GM18502 (cell line): Measurements from ENCODE around the gene TOGARAM2.

ENCODE experiments used
- ATAC-seq: cut with Tn5 transposase; IDR thresholded peaks from one replicate; pipeline ENCODE4 v1.9.1; 2021; ENCODE audit warnings: mild to moderate bottlenecking; ENCODE audit not compliant: unreplicated experiment, poor library complexity

TOGARAM2 gene

DNA sequence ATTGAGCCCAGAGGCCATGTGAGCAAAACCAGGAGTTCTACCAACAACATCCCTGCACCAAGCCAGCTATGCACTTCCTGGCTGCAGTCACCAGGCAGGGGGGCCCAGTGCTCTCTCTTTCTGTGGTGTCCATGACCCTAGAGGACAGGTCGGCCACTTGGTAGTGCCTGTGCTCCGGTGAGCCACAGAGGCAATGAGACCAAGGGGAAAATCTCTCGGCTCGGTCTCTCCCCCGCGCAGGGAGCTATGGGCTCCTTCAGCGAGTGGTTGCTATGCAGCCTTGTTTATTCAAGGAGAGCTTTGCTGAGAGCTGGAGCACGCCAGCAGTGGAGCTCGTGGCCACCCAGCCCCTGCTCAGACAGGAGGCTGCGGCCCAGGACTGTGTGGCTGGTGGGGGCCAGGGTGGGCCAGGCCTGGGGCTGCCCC is at the start of gene TOGARAM2:
TOGARAM2 (plus strand) TSS at position 283 of the 426 bp plus-strand sequence. CDS start 13,537 bp downstream, outside the sequence.
- no peak for ATAC-seq

DNA sequence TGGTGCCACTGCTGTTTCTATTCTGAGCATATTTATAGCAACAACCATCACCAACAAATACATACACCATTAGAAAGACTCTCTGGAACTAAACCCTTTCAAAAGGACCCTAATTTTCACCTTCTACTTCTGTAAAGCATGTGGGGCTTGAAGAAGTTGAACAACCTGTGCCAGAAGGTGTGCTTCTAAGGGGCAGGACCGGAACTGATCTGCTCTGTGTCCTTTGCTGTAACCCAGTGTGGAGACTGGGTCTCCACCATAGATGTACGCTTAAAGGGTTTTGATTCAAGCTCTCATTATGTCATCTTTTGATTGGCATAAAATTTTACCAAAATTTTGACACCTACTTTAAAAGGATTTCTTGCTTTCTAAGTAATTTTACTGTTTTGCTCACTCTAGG is 46.3 kb upstream of the TOGARAM2 start:
- ATAC-seq, result no peak

DNA sequence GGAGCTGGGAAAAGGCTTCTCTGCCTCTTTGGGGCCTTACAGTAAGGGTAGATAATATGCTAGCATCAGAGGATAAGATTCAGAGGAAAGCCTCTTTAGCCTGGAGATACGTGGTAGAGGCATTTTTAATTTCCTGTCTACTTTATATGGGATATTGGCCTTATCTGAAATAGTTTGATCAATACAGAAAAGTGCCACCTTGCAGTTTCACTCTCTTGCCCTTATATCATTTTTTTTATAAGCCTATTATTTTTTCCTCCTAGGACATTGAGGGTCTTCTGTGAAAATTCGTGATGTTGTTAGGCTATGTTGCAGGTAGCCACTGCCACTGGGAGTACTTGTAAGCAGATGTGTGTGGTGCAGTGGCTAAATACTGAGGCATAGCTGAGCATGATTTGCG is 40.1 kb upstream of the TOGARAM2 start:
- no peak for ATAC-seq

DNA sequence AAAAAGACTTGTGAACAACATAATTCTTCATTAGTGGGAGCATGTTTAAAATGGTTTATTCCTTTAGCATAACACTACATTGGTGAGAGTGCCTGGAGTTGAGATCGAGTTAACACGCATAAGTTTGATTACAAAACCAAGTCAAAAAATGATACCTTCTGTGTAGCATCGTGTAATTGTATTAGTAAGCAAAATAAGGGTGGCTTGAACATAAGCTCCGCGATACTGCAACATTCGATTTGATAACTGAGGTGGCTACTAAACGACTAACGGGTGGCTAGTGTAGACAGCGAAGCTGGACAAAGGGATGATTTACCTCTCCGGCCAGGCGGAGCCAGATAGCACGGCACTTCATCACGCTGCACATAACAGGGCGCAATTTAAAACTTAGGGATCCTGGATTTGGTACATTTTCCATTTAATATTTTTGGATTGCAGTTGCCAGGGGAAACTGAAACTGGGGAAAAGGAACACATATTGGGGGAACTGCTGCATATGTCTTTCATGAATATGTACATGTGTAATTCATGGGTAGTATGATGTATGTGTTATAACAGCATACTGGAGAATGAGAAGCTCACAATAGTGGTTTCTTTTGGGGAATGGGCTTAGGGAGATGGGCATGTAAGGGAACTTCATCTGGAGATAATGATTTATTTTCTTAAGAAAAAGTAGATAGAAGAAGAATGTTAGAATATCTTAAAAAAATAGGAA is 36.4 kb upstream of the TOGARAM2 start:
- no peak for ATAC-seq

DNA sequence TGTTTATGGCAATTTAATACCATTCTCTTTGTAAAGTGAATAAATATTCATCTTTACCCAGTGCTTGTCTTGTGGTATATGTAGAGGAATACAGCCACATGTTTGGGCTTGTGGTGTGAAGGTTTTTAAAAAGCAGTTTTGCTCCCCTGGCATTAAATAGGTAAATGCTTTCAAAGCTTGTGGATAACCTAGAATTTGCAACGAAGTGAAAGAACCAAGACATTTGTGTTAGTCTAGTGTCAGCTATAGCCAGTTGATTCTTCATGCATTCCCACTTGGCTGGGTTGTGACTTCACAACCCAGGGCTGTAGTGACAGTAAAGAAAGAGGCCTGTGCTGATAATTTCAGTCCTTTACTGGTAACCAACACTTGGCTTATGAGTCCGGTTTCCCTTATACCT is 32.9 kb upstream of the TOGARAM2 start:
- ATAC-seq, result no peak

DNA sequence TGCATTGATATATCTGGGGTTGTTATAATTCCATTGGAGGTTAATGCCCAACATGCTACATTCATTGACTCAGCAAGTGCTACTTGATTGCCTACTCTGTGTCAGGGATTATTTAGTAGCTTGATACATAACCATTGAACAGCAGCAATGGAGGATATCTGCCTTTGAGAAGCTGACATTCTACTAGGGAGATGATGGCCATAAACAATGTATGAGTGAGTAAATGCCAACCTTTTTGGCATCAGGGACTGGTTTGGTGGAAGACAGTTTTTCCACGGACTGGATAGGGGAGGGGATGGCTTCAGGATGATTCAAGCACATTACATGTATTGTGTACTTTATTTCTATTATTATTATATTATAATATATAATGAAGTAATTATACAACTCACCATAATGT is 31.9 kb upstream of the TOGARAM2 start:
- ATAC-seq, result no peak

DNA sequence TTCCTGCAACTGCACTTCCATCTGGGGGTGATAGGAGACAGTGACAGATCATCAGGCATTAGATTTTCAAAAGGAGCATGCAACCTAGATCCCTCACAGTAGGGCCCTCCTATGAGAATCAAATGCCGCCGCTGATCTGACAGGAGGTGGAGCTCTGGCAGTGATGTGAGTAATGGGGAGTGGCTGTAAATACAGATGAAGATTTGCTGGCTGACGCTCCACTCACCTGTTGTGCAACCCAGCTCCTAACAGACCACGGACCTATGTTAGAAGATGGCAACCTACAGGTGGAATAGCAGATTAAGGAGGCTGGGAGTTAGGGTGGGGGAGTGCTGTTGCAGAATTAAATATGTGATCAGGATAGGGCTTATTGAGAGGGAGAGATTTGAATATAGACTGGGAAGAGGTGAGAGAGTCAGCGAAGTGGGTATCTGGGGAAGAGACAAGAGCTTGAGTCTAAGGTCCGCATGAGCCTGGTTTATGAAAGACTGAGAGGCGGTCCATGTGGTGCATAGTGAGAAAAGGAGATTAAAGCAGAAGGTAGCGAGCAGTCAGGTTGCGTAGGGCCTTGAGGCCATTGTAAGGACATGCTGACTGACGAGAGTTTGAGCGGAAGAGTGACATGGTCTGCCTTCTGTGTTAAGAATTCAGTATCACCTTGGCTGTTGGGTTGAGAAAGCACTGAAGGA is 31.3 kb upstream of the TOGARAM2 start:
- no peak for ATAC-seq

DNA sequence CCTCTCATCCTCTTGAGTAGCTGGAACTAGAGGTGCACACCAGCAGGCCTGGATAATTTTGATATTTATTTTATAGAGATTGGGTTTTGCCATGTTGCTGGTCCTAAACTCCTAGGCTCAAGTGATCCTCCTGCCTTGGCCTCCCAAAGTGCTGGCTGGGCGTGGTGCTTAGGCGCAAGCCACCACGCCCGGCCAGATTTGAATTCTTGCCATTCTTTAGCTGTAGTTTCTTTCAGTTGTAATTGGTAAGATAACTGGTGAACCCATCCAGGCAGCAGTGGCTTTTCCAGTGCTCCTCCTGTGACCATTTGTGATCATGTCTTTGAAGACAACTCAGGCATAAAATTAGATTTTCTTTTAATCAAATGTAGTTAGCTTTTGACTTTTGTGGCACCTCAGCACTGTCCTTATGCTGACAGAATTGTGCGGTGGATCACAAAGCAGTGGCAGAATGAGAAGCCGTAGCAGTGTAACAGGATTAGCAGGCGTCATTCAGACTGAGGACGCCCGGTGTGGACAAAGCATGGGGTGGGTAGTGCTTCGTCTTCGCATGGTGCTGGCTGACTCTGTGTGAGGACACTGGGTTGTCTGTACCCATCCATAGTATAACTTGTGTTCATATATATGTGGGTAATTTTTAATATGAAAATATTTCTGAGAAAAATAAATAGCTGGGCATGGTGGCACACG is 30.0 kb upstream of the TOGARAM2 start:
- no peak for ATAC-seq

DNA sequence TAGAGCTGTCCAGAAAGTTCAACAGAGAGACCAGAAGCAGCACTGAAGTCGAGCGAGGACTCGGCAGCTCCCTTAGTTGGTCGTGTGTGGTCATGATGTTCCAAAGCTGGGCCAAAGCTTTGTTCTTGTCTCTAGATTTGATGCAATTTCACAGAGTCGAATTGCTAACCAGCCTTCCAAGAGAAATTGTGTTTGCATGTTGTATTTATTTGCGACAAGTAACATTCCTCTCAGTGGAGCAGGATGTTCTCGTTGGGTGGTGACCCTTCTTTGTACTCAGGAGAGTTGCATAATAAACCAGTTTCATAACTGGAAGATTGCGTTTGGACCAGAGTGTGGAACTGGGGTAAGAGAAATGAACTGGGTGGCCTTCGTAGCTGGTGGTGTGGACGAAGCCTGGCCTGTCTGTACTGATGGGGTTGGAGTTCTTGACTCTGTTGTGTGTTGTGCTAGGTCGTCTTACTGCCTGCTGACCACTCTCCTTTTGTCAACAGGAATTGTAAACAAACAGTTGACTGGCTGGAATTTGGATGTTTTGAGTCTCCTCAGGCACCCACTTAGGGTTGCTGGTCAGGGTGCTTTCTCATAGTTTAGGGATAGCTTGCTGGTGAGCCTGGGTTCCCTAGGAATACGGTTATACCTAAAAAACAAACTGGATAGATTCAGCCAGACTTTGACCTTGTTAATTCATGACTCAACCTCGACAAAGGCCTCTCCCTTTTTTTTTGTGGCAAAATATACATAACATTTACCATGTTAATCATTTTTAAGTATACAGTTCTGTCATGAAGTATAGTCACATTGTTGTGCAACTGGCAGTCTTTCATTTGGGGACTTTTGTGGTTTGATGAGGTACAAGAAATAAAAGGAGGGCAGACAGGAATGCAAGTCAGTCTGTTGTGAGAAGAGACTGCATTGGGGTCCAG is 28.9 kb upstream of the TOGARAM2 start:
- no peak for ATAC-seq

DNA sequence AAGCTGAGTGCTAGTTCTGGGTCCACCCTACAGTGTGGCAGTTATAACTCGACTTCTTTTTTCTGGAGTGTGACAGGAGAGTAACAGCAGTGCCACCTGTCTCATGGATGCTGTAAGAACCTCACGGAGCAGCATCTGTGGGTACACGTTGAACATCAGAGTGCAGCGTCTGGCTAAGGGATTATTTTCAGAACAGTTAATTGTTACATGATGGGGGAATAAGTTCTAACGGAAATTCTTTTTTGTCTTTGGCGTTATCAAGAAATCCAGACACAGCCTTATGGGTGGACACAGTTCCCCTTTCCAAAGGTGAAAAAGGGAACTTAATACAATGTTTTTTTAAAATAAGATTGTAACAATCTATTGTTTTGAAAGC is 28.3 kb upstream of the TOGARAM2 start:
- no peak for ATAC-seq

DNA sequence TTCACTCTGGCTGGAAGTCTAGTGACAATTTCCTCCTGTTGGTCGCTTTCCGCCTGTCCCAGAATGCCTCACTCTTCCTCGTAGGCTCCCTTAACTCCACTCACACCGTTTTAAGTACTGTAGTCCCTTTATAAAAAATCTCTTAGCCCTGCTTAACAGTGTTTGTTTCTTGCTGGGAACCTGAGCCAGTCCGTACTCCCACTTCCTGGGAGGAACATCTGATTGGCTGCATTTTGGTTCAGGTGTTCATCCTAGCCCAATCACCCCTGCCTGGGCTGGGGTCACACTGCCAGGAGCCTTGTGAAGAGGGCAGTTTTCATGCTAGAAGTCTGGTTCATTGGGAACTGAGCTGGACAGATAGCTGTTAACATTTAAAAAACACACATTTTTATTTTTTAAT is 25.6 kb upstream of the TOGARAM2 start:
- no peak for ATAC-seq

DNA sequence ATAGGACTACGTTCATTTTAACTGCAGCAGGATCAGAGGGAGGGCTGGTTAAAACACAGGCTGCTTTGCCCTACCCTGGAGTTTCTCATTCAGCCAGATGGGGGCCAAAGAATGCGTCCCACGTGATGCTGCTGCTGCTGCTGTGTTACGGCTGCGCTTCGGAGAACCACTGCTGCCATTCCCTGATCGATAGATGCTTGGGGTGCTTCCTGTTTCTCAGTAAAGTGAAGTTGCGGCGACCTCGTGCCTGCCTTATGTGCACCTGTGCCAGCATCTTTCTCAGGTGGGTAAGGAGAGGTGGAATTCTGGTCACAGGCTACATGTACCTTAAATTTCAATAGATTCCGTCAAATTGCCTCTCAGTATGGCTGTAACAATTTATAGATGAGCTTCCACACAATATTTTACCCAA is 24.7 kb upstream of the TOGARAM2 start:
- ATAC-seq, result no peak

DNA sequence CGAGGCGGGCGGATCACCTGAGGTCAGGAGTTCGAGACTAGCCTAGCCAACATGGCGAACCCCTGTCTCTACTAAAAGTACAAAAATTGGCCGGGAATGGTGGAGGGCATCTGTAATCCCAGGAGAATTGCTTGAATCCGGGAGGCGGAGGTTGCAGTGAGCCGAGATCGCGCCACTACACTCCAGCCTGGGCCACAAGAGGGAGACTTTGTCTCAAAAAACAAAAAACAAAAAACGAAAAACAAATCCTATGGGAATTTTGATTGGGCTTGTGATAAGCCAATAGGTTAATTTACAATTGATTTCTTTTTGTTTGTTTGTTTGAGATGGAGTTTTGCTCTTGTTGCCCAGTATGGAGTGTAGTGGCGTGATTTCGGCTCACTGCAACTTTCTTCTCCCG is 24.2 kb upstream of the TOGARAM2 start:
- ATAC-seq, result no peak

DNA sequence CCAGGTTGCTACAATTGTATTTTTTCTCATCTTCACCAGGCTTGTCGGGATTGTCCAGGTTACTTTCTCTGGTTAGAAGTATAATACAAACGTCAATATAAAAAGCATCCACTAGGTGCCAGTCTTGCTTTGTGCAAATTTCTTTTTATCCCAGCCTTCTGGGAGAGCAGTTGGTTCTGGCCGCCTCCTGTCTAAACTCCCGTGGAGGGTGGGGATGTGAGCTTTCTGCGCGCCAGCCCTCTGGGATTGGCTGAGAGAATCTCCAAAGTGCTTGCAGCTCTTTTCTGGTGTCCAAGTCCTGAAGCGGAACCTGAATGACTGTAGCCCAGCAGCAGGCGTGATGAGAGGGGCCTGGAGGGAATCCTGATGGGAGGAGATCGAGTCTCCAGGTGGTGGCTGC is 22.4 kb upstream of the TOGARAM2 start:
- ATAC-seq, result no peak

DNA sequence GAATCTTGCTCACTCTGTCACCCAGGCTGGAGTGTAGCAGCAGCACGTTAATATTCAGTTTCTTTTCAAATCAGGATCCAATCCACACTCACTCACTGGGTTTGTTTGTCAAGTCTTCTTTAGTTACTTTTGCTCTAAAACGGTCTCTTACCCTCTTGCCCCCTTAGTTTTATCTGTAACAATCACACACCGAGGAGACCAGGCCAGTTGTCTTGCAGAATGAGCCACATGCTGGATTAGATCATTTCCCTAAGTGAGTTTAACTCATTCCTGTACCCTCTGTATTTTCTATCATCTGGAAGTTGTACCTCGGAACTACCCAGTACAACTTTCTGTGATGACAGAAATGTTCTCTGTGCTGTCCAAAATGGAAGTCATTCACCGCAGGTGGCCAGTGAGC is 20.7 kb upstream of the TOGARAM2 start:
- ATAC-seq, result no peak

DNA sequence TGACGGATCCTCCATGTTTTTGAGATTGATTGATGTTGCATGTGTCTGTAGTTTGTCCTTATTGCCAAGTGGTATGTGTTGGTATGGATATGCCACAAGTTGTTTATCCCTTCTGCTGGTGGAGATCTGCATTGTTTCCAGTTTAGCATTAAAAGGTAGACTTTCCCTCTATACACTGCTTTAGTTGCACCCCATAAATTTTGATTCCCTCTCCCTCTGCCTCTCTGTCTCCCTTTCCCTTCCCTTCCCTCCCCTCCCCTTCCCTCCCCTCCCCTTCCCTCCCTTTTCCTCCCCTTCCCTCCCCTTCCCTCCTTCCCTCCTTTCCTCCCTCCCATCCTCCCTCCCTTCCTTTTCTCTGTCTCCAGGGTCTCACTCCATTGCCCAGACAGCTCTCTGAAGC is 18.6 kb upstream of the TOGARAM2 start:
- no peak for ATAC-seq

DNA sequence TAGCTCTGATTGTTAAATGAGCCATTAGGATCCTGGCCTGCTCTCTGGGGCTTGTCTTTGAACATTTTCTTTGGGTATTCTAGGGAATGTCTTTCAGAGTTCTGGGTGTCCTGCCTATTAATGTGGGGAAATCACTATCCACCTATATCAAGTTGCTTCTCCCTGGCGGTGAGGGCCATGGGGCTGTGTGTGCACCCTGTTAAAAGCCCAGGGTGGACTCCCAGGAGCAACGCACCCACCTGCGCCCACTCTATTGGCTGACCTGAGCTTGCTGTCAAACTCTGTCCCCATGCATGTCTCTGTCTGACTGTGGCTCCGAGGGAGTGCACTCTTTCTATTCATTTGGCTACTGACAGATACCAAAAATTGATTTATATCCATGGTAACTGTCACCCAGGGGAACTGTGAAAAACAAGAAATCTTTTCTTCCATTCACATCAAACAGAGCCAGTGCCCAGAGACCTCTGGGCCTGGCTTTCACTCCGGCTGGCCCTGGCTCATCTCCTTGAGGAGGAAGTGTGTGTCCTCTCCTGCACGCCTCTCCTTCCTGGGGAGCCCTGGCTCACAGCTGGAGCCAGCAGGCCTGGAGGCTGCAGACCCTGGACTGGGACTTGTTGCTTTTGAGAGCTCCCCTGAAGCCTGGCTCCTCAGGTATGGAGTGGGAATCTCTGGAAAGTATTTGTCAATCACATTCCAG is 10.5 kb upstream of the TOGARAM2 start:
- ATAC-seq, result no peak

DNA sequence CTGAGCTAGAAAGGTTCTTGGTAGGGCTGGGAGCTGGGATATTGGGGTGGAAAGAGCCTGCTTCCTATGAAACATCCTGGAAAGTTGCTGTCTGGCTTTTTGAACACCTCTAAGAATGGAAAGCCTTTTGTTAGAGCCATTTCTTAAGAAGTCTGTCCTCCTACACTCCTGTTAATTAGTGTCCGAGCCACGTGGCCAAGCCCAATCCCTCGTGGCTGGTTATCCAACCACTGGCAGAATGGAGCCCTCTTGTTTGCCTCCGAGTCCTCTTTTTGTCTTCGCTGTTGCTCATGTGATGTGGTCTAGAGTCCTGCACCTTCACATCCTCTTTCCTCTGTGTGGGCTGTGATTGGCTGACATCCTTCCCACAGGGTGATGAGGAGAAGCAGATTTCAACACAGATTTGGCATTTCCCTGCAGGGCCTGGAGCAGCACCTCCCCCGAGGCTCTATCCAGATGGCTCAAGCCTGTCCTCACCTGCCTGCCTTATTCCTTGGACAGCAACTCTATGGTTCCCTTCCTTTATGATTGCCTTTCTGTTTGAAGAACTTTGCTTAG is 8.2 kb upstream of the TOGARAM2 start:
- ATAC-seq, result no peak

DNA sequence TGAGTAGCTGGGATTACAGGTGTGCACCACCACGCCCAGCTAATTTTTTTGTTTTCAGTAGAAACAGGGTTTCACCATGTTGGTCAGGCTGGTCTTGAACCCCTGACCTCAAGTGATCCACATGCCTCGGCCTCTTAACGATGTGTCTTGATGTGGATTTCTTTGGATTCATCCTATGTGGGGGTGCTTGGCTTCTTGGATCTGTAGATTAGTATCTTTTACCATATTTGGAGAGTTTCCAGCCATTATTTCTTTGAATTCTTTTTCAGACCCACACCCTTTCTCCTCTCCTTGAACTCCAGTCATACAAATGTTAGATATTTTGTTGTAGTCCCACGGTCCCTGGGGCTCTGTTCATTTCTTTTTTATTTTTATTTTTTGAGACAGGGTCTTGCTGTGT is 6.8 kb upstream of the TOGARAM2 start:
- no peak for ATAC-seq

DNA sequence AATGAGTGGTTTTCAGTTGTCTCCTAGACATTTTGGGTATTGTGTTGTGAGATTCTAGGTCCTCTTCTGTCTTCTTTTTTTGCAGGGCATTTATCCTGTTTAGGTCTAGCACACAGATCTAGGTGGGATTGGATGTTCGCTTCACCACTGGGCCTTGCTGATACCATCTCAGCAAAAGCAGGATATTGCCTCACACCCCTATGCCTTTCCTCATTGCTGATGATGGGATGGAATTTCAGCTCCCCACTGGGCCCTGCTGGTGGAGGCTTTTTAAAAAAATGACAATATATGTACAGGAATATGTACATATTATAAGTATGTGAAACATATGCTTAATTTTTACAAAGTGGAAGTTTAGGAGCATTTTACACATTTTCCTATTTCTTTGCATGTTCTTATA is 5.4 kb upstream of the TOGARAM2 start:
- no peak for ATAC-seq
